BJ (cell line): ENCODE results near the gene PRKCE. TPM values are rescaled to one million over a fixed set of nuclear protein-coding genes. Genes with fewer than 3 reads are reported as not detected.
A peak's percentile ranks its signal among the peaks of the same experiment; 100 is the strongest.

Source experiments
- CTCF ChIA-PET: fragments of 350-600 bp; formaldehyde crosslinking; extraction: SDS; loops from one replicate; lab custom pipeline; 2021; ENCODE audit warnings: antibody characterized with exemption, inconsistent platforms; lab: Yijun Ruan, JAX
- POLR2A ChIA-PET: fragments of 300-600 bp; sonication (Branson Sonifier 250); formaldehyde crosslinking; extraction: SDS; loops from one replicate; lab custom pipeline; 2021; ENCODE audit warnings: antibody characterized with exemption; lab: Charles Lee
- DNase-seq: peaks from one replicate; pipeline ENCODE4 v3.0.0-alpha.2; 2011; ENCODE audit warnings: low read depth
- H3K27me3 ChIP-seq: 2 replicates; pipeline ENCODE4 v1.6.0; 2011; ENCODE audit warnings: low read length; ENCODE audit not compliant: control insufficient read depth, insufficient read depth
- H3K36me3 ChIP-seq: 2 replicates; pipeline ENCODE4 v1.5.1; 2011; ENCODE audit warnings: low read length; ENCODE audit not compliant: control insufficient read depth, insufficient read depth
- H3K4me3 ChIP-seq: 2 replicates; pipeline ENCODE4 v1.5.1; 2011; ENCODE audit warnings: low read depth, mild to moderate bottlenecking, control low read depth, low read length
- polyA plus RNA-seq: library from polyadenylated mRNA; depleted of rRNA; stranded (reverse); fragments of >200 nt; gene quantifications from 2 replicates; pipeline ENCODE4 v1.2.3, GENCODE V29; 2011
- TF ChIP-seq, protein P1 (sequence below): IDR thresholded peaks from 2 replicates; pipeline ENCODE4 v1.5.1; 2011; ENCODE audit warnings: low read depth, mild to moderate bottlenecking, control low read depth, inconsistent platforms, low read length, moderate library complexity; ENCODE audit not compliant: insufficient read depth

Gene PRKCE
- polyA plus RNA-seq, 1 experiment: 19.7 TPM

GRCh38 chr2:45936623-45936979 is 285.1 kb downstream of the PRKCE start:
- ChIA-PET POLR2A (interaction anchor here (0.6 kb wide), 1 partner anchor 24 kb away, joined by 3 read pairs; no protein-coding TSS in a partner anchor), CTCF (interaction anchor here (0.6 to 3.6 kb wide), 13 partner anchors 10 to 345 kb away, joined by 3 to 18 read pairs (median 4); no protein-coding TSS in a partner anchor)
- Histone ChIP-seq H3K4me3 (no peak overlapping the region), H3K36me3 (no peaks in the 10 kb centered on the region), H3K27me3 (no peaks in the 10 kb centered on the region)
- DNase-seq: no peak
- TF ChIP-seq, protein P1, sequence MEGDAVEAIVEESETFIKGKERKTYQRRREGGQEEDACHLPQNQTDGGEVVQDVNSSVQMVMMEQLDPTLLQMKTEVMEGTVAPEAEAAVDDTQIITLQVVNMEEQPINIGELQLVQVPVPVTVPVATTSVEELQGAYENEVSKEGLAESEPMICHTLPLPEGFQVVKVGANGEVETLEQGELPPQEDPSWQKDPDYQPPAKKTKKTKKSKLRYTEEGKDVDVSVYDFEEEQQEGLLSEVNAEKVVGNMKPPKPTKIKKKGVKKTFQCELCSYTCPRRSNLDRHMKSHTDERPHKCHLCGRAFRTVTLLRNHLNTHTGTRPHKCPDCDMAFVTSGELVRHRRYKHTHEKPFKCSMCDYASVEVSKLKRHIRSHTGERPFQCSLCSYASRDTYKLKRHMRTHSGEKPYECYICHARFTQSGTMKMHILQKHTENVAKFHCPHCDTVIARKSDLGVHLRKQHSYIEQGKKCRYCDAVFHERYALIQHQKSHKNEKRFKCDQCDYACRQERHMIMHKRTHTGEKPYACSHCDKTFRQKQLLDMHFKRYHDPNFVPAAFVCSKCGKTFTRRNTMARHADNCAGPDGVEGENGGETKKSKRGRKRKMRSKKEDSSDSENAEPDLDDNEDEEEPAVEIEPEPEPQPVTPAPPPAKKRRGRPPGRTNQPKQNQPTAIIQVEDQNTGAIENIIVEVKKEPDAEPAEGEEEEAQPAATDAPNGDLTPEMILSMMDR: no peak

DNA sequence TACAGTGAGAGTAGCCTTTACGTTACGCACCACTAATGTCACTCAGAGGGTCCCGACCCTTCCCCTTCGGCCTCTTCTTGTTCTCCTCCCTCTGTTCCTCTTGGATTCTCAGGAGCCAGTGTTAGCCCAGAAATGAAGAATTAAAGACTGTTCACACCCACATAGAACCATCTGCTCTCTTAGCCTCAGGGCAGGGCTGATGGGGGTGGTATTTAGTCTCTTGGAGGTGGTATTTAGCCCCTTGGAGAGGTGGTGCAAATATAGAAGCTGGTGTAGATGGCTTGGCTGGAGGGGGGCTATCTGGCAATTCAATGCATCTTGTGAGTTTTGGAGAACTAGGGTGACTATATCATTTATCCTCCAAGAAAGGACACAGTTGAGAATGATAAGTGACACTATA is 286.5 kb downstream of the PRKCE start:
- Histone ChIP-seq H3K36me3 (no peaks in the 10 kb centered on the region), H3K4me3 (no peak overlapping the region), H3K27me3 (no peaks in the 10 kb centered on the region)
- ChIA-PET POLR2A (interaction anchor here (0.5 kb wide), 1 partner anchor 69 kb away, joined by 3 read pairs; no protein-coding TSS in a partner anchor), CTCF (interaction anchor here (0.6 to 3.6 kb wide), 12 partner anchors 9 to 335 kb away, joined by 3 to 18 read pairs (median 4); no protein-coding TSS in a partner anchor)
- no peak for DNase-seq
- TF ChIP-seq, protein P1: no peak

GRCh38 chr2:45938649-45939511 is 287.4 kb downstream of the PRKCE start:
- POLR2A ChIA-PET: interaction anchor here (0.5 kb wide), 1 partner anchor 70 kb away, joined by 3 read pairs; no protein-coding TSS in a partner anchor
- Histone ChIP-seq H3K4me3 (no peak overlapping the region), H3K27me3 (no peaks in the 10 kb centered on the region), H3K36me3 (no peaks in the 10 kb centered on the region)
- CTCF ChIA-PET: interaction anchor here (0.6 to 1.2 kb wide), 6 partner anchors 49 to 296 kb away, joined by 3 to 4 read pairs (median 3); no protein-coding TSS in a partner anchor
- DNase-seq: peak; percentile 86
- TF ChIP-seq, protein P1: no peak

DNA sequence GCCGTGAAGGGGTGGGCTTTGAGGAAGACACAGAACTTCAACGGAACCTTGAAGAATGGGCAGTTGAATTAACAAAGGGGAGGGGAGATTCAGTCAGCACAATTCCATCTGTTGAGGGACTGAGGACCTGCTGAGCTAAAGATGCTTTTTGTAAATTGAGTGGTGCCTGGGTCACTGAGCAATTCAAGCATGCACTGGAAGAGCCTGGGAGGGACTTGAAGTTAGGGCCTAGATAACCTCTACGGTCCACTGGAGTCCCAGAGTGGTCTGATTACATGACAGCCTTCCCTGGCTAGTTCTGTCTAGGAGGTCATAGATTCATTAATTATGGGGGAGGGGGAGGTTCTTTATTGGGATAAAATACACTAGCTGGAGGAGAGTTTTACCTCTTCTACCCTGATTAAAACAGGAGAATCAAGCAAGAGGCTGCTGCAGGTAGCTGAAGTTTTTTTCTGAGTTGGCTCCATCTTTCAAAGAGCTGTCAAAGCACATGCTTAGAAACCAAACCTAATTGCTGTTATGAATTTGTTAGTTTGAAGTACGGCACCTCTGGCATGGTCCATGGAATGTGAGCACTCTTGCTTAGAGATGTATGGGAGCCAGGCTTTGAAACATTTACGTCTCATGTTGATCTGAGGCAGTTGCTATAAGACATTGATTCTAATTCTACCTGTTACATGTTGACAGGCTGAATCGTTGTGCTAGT is 290.2 kb downstream of the PRKCE start:
- no peaks in the 10 kb centered on the region for H3K27me3 ChIP-seq
- ChIA-PET POLR2A (no interaction called here), CTCF (interaction anchor here (1.0 to 1.6 kb wide), 2 partner anchors 9 to 163 kb away, joined by 3 read pairs; no protein-coding TSS in a partner anchor)
- DNase-seq: no peak
- no peak overlapping the region for H3K4me3 ChIP-seq
- TF ChIP-seq, protein P1: no peak
- no peaks in the 10 kb centered on the region for H3K36me3 ChIP-seq
